ENCODE data around the gene MBOAT2.
"Not testable (repeated sequence)": the region's sequence is repeated elsewhere in the genome, so short reads cannot be mapped to it uniquely, and the experiment has no call there.

MBOAT2 gene

DNA sequence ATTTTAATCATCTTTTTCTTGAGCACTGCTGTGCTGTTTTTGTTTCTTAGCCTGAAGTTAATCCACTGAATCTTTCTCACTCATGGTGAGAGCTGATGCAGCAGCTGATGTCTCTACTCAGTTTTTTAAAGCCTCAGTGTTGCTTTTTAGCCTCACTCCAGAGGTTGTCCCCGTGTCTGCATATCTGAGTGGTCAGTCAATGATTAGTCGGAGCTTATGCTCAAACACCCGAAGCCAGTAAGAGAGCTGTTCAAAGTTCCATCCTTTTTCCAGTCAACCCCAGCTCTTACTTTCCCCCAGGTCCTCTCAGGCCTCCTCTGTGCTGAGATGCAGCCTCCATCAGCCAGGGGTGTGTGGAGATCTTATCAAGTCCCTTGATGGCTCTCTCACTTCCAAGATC, 81.1 kb downstream of the MBOAT2 start:
- Histone ChIP-seq H3K27me3 (ENCODE audit: insufficient read depth, poor library complexity, severe bottlenecking) (peaks cover 8% of the 10 kb centered on the region), H3K4me3 (replicated peaks; ENCODE audit: insufficient read depth, low read length) (no peak overlapping the region), H3K27ac (replicated peaks) (no peak overlapping the region)
- DNase-seq (ENCODE audit: low read depth in 1 of 2, low spot score in 1 of 2), result no peak
- TF ChIP-seq, protein P1, sequence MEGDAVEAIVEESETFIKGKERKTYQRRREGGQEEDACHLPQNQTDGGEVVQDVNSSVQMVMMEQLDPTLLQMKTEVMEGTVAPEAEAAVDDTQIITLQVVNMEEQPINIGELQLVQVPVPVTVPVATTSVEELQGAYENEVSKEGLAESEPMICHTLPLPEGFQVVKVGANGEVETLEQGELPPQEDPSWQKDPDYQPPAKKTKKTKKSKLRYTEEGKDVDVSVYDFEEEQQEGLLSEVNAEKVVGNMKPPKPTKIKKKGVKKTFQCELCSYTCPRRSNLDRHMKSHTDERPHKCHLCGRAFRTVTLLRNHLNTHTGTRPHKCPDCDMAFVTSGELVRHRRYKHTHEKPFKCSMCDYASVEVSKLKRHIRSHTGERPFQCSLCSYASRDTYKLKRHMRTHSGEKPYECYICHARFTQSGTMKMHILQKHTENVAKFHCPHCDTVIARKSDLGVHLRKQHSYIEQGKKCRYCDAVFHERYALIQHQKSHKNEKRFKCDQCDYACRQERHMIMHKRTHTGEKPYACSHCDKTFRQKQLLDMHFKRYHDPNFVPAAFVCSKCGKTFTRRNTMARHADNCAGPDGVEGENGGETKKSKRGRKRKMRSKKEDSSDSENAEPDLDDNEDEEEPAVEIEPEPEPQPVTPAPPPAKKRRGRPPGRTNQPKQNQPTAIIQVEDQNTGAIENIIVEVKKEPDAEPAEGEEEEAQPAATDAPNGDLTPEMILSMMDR (IDR thresholded peaks at IDR 0.05; ENCODE audit: insufficient read depth, low read length), result no peak
- TF ChIP-seq SPI1 (IDR thresholded peaks at IDR 0.05; ENCODE audit: borderline replicate concordance, low read depth), result no peak
- TF ChIP-seq GABPA (IDR thresholded peaks at IDR 0.05; ENCODE audit: low read depth), result no peak
- TF ChIP-seq POLR2AphosphoS5 (IDR thresholded peaks at IDR 0.05; ENCODE audit: low read depth), result no peak
- TF ChIP-seq, protein P2, sequence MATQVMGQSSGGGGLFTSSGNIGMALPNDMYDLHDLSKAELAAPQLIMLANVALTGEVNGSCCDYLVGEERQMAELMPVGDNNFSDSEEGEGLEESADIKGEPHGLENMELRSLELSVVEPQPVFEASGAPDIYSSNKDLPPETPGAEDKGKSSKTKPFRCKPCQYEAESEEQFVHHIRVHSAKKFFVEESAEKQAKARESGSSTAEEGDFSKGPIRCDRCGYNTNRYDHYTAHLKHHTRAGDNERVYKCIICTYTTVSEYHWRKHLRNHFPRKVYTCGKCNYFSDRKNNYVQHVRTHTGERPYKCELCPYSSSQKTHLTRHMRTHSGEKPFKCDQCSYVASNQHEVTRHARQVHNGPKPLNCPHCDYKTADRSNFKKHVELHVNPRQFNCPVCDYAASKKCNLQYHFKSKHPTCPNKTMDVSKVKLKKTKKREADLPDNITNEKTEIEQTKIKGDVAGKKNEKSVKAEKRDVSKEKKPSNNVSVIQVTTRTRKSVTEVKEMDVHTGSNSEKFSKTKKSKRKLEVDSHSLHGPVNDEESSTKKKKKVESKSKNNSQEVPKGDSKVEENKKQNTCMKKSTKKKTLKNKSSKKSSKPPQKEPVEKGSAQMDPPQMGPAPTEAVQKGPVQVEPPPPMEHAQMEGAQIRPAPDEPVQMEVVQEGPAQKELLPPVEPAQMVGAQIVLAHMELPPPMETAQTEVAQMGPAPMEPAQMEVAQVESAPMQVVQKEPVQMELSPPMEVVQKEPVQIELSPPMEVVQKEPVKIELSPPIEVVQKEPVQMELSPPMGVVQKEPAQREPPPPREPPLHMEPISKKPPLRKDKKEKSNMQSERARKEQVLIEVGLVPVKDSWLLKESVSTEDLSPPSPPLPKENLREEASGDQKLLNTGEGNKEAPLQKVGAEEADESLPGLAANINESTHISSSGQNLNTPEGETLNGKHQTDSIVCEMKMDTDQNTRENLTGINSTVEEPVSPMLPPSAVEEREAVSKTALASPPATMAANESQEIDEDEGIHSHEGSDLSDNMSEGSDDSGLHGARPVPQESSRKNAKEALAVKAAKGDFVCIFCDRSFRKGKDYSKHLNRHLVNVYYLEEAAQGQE (IDR thresholded peaks at IDR 0.05; ENCODE audit: insufficient replicate concordance, low read depth), result no peak

- H3K27ac ChIP-seq (replicated peaks), result no peak overlapping the region
- no peak for DNase-seq (ENCODE audit: low read depth in 1 of 2, low spot score in 1 of 2)
- TF ChIP-seq POLR2AphosphoS5 (IDR thresholded peaks at IDR 0.05; ENCODE audit: low read depth) (no peak), SPI1 (IDR thresholded peaks at IDR 0.05; ENCODE audit: borderline replicate concordance, low read depth) (no peak), GABPA (IDR thresholded peaks at IDR 0.05; ENCODE audit: low read depth) (no peak)
- TF ChIP-seq, protein P1 (IDR thresholded peaks at IDR 0.05; ENCODE audit: insufficient read depth, low read length), result no peak
- TF ChIP-seq, protein P2 (IDR thresholded peaks at IDR 0.05; ENCODE audit: insufficient replicate concordance, low read depth), result no peak
Observed at GRCh38 chr2:8918412-8918811, 85.1 kb downstream of the MBOAT2 start.

GRCh38 chr2:8915941-8916340, 87.5 kb downstream of the MBOAT2 start:
- DNase-seq (ENCODE audit: low read depth in 1 of 2, low spot score in 1 of 2), result no peak
- TF ChIP-seq, protein P1 (IDR thresholded peaks at IDR 0.05; ENCODE audit: insufficient read depth, low read length), result no peak
- TF ChIP-seq GABPA (IDR thresholded peaks at IDR 0.05; ENCODE audit: low read depth) (no peak), SPI1 (IDR thresholded peaks at IDR 0.05; ENCODE audit: borderline replicate concordance, low read depth) (no peak), POLR2AphosphoS5 (IDR thresholded peaks at IDR 0.05; ENCODE audit: low read depth) (no peak)
- TF ChIP-seq, protein P2 (IDR thresholded peaks at IDR 0.05; ENCODE audit: insufficient replicate concordance, low read depth), result no peak
- H3K4me3 ChIP-seq (replicated peaks; ENCODE audit: insufficient read depth, low read length), result no peak overlapping the region
- H3K27me3 ChIP-seq (ENCODE audit: insufficient read depth, poor library complexity, severe bottlenecking), result peaks cover 2% of the 10 kb centered on the region
- no peak overlapping the region for H3K27ac ChIP-seq (replicated peaks)

More at GRCh38 chr2:8918412-8918811, 85.1 kb downstream of the MBOAT2 start:
- Histone ChIP-seq H3K27me3 (ENCODE audit: insufficient read depth, poor library complexity, severe bottlenecking) (peaks cover 2% of the 10 kb centered on the region), H3K4me3 (replicated peaks; ENCODE audit: insufficient read depth, low read length) (no peak overlapping the region)

DNA sequence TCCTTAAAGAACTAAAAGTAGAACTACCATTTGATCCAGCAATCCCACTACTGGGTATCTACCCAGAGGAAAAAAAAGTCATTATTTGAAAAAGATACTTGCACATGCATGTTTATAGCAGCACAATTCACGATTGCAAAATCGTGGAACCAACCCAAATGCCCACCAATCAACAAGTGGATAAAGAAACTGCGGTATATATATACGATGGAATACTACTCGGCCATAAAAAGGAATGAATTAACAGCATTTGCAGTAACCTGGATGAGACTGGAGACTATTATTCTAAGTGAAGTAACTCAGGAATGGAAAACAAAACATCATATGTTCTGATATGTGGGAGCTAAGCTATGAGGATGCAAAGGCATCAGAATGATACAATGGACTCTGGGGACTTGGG, 89.7 kb downstream of the MBOAT2 start:
- not testable (repeated sequence) for H3K27ac ChIP-seq (replicated peaks); H3K27me3 ChIP-seq (ENCODE audit: insufficient read depth, poor library complexity, severe bottlenecking); H3K4me3 ChIP-seq (replicated peaks; ENCODE audit: insufficient read depth, low read length); DNase-seq (ENCODE audit: low read depth in 1 of 2, low spot score in 1 of 2)

Measured in HL-60 (cell line).